Lower lobe of right lung (tissue), 2 donors: ENCODE results near the gene HERPUD2. TPM values are rescaled to one million over a fixed set of nuclear protein-coding genes. Genes with fewer than 3 reads are reported as not detected.

ENCODE experiments used
- ATAC-seq, 2 donors: fragments of 200-7000 bp; cut with Tn5 transposase; one replicate each; pipeline ENCODE4 v1.9.1; 2020 to 2022; ENCODE audit warnings: mild to moderate bottlenecking in 2 of 2, moderate library complexity in 2 of 2
- DNase-seq: peaks from one replicate; pipeline ENCODE4 v3.0.0-alpha.2; 2020
- H3K27ac ChIP-seq: fragments of 200-600 bp; one replicate; pipeline ENCODE4 v1.8.0; 2022
- H3K27me3 ChIP-seq: fragments of 200-600 bp; one replicate; pipeline ENCODE4 v1.8.0; 2022; ENCODE audit warnings: low read depth
- H3K36me3 ChIP-seq: fragments of 200-600 bp; one replicate; pipeline ENCODE4 v1.8.0; 2022; ENCODE audit warnings: mild to moderate bottlenecking
- H3K4me1 ChIP-seq: fragments of 200-600 bp; one replicate; pipeline ENCODE4 v1.8.0; 2022
- H3K4me3 ChIP-seq: fragments of 200-600 bp; one replicate; pipeline ENCODE4 v1.8.0; 2022; ENCODE audit warnings: mild to moderate bottlenecking
- H3K9me3 ChIP-seq: fragments of 200-600 bp; one replicate; pipeline ENCODE4 v1.8.0; 2022
- intact Hi-C: fragments of 100-400 bp; cut with DNase I; formaldehyde crosslinking; loops from one replicate; pipeline ENCODE4 v1.11.0; 2022
- total RNA-seq: library from RNA; stranded (reverse); fragmentation: NEBNext Ultra II Directional; extraction: Animal tissue kit (Norgen Biotek cat#: 25700); gene quantifications from one replicate; pipeline ENCODE4 v1.2.1, GENCODE V29; 2021
- TF ChIP-seq, protein P1 (sequence below): fragments of 200-600 bp; IDR thresholded peaks from one replicate; pipeline ENCODE4 v1.8.0; 2022; ENCODE audit warnings: antibody characterized with exemption, mild to moderate bottlenecking
- donor health status: DM: no; HTN: yes; CAD: no; lungs with severe emphysema.

Gene HERPUD2
- total RNA-seq, 1 donor from 2014 or later = 40.0 TPM

DNA sequence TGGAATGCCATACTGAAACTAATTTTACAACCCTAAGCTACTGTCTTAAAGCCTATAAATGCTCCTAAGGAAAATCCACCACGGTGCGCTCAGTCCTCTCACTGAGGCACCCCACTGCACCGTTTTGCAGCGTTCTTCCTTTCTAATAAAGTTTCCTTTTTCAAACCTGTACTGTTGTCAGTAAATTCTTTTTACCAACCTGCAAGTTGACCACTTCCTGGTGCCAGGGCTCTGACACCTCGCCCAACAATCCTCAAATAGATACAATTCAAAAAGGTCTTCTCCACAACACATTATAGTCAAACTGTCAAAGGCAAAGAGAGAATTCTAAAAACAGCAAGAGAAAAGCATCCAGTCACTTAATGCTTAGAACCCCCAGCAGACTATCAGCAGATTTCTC lies 42.8 kb downstream of the HERPUD2 start:
- H3K4me3 ChIP-seq = no peak overlapping the region
- H3K27me3 ChIP-seq = no peaks in the 10 kb centered on the region
- no peaks in the 10 kb centered on the region for H3K9me3 ChIP-seq
- DNase-seq (no peak), ATAC-seq (no peak)
- no peak overlapping the region for H3K27ac ChIP-seq
- H3K36me3 ChIP-seq = peaks cover 7% of the 10 kb centered on the region
- peaks cover 18% of the 10 kb centered on the region for H3K4me1 ChIP-seq
- intact Hi-C loops = no loop called here
- TF ChIP-seq, protein P1, sequence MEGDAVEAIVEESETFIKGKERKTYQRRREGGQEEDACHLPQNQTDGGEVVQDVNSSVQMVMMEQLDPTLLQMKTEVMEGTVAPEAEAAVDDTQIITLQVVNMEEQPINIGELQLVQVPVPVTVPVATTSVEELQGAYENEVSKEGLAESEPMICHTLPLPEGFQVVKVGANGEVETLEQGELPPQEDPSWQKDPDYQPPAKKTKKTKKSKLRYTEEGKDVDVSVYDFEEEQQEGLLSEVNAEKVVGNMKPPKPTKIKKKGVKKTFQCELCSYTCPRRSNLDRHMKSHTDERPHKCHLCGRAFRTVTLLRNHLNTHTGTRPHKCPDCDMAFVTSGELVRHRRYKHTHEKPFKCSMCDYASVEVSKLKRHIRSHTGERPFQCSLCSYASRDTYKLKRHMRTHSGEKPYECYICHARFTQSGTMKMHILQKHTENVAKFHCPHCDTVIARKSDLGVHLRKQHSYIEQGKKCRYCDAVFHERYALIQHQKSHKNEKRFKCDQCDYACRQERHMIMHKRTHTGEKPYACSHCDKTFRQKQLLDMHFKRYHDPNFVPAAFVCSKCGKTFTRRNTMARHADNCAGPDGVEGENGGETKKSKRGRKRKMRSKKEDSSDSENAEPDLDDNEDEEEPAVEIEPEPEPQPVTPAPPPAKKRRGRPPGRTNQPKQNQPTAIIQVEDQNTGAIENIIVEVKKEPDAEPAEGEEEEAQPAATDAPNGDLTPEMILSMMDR = no peak

DNA sequence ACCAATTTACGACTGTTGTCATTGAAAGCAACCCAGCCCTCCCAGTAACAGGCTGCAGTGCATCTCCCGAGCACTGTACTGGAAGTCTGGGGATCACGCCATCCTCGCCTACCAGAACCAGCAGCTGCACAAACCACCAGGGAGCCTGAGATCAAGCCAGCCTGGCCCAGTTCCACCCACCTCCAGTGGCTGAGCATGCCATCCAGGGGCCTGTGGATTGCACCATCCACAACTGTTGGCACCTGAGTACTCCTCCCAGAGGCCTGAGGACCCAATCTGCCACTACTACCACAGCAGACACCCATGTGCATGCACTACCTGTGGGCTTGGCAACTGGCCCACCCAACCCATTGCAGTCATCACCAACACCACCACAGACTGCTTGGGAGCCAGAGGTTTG lies 44.2 kb downstream of the HERPUD2 start:
- H3K27ac ChIP-seq = no peak overlapping the region
- H3K9me3 ChIP-seq = no peaks in the 10 kb centered on the region
- peaks cover 4% of the 10 kb centered on the region for H3K36me3 ChIP-seq
- TF ChIP-seq, protein P1 = no peak
- intact Hi-C loops = no loop called here
- DNase-seq (no peak), ATAC-seq (no peak)
- H3K27me3 ChIP-seq = no peaks in the 10 kb centered on the region
- no peak overlapping the region for H3K4me3 ChIP-seq
- peaks cover 30% of the 10 kb centered on the region for H3K4me1 ChIP-seq

DNA sequence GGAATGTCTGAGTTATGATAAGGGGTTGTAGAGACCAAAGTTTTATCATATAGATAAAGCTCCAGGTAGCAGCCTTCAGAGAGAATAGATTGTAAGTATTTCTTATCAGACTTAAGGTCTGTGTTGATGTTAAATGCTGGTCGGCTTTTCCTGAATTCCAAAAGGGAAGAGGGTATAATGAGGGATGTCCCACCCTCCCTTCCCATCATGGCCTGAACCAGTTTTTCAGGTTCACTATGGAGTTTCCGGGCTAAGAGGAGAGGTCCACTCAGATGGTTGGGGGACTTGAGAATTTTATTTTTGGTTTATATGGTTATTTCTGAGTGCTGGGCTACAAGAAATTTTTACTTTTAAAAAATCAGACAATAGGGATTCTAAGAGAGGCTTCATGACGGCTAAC lies 45.2 kb downstream of the HERPUD2 start:
- no peak for DNase-seq
- TF ChIP-seq, protein P1 = no peak

DNA sequence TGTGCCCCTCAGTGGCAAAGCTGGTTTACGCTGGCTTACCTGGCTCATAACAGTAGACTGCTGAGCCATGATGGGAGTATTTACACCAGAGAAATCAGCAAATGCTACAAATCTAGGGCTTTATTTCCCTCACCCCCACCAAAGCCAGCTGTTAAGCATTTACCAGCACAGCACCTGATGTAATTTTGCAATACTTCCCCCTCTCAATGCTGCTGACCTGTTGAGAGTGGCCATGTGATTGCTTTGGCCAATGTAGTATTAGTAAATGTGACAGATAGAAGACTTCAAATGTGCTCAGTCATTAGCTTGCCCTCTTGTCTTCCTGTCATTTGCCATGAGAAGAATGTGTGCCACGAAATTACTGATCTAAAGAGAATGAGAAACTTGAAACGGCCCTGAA lies 46.6 kb downstream of the HERPUD2 start:
- intact Hi-C loops = no loop called here
- Histone ChIP-seq H3K4me3 (no peak overlapping the region), H3K36me3 (peaks cover 4% of the 10 kb centered on the region), H3K4me1 (peaks cover 35% of the 10 kb centered on the region), H3K27ac (peak overlapping the region; percentile 12), H3K27me3 (no peaks in the 10 kb centered on the region), H3K9me3 (no peaks in the 10 kb centered on the region)
- no peak for DNase-seq
- peak; percentile 74 to 84 for ATAC-seq
- TF ChIP-seq, protein P1 = no peak

More for the DNA sequence above, 45.2 kb downstream of the HERPUD2 start:
- Histone ChIP-seq H3K27ac (no peak overlapping the region), H3K4me3 (no peak overlapping the region), H3K4me1 (peaks cover 30% of the 10 kb centered on the region), H3K9me3 (no peaks in the 10 kb centered on the region), H3K27me3 (no peaks in the 10 kb centered on the region), H3K36me3 (peaks cover 4% of the 10 kb centered on the region)
- no peak for ATAC-seq
- intact Hi-C loops = no loop called here

DNA sequence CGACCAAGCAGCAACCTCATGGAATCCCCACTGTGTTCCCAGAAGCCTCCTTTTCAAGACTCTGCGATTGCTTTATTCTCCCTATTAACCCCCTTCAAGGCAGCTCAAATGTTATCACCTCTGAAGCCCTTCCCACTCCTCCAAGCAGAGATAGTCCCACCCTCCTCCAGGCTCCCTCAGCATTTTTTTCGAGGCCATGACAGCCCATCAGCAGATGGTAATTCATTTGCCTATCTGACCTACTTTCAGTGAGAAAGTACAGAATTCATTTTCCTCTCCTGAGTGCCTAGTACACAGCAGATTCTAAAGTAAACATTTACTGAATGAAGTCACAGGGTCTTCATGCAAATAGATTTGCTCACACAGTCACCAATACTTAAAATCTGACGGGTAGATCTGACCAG lies 47.8 kb downstream of the HERPUD2 start:
- no peaks in the 10 kb centered on the region for H3K27me3 ChIP-seq
- H3K4me1 ChIP-seq = peaks cover 35% of the 10 kb centered on the region
- no peak overlapping the region for H3K4me3 ChIP-seq
- H3K9me3 ChIP-seq = no peaks in the 10 kb centered on the region
- peaks cover 4% of the 10 kb centered on the region for H3K36me3 ChIP-seq
- intact Hi-C loops = no loop called here
- TF ChIP-seq, protein P1 = no peak
- peak; percentile 76 to 84 for ATAC-seq
- H3K27ac ChIP-seq = peak overlapping the region; percentile 12
- no peak for DNase-seq
